NCI-H146 treated with DMSO at 0.1 percent for 48 hours (cell line): ENCODE measurements around the gene CDC42SE2.
"Not testable (repeated sequence)": the region's sequence is repeated elsewhere in the genome, so short reads cannot be mapped to it uniquely, and the experiment has no call there.

Source experiments
- DNase-seq: peaks from one replicate; lab custom pipeline; 2025; ENCODE audit not compliant: unreplicated experiment; lab: John Stamatoyannopoulos, UW

CDC42SE2 gene

DNA sequence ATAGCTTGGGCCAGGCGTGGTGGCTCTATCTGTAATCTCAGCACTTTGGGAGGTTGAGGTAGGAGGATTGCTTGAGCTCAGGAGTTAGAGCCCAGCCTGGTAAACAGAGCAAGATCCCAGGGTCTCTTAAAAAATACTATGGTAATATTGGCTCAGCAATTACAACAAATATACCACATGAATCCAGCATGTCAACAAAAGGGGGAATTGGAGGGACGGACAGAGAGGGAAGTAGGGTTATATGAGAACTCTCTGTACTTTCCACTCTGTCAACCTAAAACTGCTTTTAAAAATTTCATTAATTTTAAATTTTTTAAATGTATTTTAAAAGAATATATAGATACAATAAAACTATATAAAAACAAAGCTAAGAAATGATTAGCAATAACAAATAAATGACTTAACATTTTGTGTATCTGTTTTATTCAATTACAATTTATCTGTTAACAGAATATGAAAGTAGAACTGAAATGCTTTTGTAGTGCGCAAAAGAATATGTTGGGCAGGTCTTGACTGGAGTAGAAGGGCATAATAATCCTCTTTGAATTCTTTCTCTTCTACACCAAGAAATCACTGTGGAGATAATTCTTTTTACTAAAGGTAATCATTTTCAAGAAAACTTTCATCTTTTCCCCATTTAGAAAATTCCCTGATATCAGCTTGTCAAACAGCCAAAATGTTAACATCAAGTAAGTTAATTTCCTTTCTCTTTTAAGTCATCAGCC lies 12.9 kb upstream of the CDC42SE2 start:
- no peak for DNase-seq

DNA sequence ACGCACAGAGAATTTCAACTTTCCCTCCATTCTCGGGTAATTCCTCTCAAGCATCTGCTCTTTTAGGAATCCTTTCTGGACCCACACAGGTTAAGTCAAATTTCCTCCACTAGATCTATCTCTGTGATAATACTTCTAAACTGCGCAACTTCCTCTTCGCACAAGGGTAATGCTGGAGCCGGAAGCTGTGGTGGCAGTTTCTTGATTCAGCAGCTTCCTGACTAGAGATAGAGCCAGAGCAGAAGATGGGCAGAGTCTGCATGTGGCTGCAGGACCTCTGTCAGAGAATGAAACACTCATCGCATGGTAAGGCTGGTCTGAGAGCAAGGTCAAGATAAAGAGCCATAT lies 11.1 kb upstream of the CDC42SE2 start:
- DNase-seq = no peak

DNA sequence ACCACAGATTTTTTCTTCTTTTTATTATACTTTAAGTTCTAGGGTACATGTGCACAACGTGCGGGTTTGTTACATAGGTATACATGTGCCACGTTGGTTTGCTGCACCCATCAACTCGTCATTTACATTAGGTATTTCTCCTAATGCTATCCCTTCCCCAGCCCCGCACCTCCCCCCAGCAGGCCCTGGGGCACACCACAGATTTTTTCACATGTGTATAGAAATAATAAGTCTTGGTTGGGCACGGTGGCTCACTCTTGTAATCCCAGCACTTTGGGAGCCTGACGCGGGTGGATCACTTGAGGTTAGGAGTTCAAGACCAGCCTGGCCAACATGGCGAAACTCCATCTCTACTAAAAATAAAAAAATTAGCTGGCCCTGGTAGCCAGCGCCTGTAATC lies 9.8 kb upstream of the CDC42SE2 start:
- DNase-seq = not testable (repeated sequence)

DNA sequence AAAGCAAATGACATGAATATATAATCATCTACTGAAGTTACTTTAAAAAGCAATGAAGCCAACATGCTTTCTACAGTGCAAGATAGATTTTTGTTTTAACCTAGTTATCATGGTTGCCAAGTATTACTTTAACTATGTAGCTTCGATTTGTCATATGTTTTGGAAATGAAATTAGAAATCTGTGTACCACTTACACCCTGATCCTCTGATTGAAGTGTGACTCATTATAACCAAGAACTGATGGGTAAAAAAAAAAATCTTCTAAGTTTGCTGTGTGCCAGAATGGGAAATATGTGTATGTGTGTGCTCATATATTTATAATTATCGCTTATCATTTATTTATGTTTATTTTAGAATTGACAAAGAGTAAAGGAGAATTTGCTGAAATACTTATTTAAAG lies 9.1 kb upstream of the CDC42SE2 start:
- DNase-seq = no peak

DNA sequence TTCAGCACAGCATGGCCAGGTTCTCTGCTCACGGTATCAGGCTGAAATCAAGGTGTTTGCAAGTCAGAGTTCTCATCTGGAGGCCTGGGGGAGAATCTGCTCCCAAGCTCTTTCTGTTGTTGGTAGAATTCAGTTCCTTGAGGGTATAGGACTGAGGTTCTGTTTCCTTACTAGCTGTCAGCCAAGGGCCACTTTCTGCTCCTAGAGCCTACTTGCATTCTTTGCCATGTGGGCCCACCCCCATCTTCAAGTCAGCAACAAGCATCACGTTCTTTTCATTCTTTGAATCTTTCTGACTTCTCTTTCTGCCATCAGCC lies 7.4 kb upstream of the CDC42SE2 start:
- DNase-seq = no peak

DNA sequence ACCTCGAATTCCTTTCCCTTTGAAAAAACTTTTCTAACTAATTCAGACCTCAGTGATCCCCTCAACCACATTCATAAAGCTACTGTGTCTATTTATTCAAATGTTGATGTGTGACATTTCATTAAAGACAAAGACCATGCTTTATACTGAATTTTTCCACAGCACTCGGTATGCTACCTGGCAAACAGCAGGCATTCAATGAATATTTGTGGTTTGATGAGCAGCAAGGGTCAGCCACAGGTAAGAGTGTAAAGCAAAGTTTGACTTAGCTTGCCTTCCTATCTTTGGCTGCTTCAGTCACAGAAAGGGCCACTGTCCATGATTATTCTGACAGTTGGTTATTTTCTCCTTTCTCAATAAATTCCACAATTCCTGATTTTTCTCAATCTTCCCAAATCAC lies 5.1 kb upstream of the CDC42SE2 start:
- DNase-seq = no peak

DNA sequence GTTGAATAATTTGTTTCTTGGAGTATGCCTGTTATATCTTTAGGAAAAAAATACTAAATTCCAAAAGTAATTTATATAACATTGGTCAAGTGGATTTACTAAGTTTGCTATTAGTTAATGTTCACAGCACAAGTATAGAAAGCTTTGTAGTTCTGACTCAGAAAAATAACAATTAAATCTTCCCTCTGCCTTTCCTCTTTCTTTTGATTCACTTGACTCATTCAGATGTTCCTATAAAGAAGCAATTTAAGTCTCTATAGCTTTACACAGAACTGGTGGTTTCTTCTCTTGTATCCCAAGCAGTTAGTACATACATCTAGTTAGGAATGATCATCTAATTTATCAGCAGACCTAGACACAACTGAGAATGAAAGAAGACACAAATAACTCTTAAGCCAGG lies 4.5 kb upstream of the CDC42SE2 start:
- DNase-seq = no peak

DNA sequence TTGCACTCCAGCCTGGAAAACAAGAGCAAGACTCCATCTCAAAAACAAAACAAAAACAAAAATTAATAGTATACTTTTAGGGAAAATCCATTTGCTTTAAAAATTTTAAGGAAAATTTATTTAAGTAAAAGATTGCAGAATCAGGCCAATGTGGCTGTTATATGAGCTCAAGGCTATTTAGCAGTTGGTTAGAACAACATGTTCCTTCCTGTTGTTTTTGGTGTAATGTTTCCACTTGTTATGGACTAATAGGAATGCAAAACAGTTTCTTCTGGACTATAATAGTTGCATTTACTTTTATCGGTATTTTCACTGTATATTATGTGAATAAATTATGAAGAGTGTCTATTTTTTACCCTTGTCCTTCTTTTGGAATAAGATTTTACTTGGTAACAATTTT lies 3.0 kb upstream of the CDC42SE2 start:
- DNase-seq = no peak

DNA sequence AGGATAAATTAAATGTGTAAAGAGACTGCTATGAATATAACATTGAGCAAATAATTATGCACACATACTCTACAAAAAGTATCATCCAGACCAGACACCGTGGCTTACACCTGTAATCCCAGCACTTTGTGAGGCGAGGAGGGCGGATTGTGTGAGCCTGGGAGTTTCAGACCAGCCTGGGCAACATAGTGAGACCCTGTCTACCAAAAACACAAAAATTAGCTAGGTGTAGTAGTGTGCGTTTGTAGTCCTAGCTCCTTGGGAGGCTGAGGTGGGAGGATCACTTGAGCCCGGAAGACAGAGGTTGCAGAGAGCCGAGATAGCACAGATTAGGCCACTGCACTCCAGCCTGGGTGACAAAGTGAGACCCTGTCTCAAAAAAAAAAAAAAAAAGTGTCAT lies 2.4 kb upstream of the CDC42SE2 start:
- DNase-seq = no peak

DNA sequence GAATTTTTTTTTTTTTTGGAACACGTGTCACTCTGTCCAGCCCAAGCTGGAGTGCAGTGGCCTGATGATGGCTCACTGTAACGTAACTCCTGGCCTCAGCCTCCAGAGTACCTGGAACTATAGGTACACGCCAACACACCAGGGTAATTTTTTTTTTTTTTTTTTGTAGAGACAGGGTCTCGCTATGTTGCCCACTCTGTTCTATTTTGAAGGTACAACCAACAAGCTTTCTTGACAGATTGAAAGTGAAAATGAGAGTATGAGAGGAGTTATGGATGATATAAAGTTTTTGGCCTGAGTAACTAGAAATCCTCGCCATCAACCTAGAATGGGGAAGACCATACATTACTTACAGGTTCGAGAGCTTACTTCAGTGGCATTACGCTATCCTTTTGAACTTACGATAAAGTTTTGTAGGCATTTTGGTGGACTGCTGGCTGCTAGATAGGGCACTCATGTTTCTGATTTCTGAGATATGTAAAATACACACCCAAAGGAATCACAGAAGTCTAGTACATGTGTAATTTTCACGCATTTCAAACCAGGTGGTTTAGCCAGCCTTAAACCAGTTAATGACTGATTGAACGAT lies 806 bp upstream of the CDC42SE2 start:
- no peak for DNase-seq

DNA sequence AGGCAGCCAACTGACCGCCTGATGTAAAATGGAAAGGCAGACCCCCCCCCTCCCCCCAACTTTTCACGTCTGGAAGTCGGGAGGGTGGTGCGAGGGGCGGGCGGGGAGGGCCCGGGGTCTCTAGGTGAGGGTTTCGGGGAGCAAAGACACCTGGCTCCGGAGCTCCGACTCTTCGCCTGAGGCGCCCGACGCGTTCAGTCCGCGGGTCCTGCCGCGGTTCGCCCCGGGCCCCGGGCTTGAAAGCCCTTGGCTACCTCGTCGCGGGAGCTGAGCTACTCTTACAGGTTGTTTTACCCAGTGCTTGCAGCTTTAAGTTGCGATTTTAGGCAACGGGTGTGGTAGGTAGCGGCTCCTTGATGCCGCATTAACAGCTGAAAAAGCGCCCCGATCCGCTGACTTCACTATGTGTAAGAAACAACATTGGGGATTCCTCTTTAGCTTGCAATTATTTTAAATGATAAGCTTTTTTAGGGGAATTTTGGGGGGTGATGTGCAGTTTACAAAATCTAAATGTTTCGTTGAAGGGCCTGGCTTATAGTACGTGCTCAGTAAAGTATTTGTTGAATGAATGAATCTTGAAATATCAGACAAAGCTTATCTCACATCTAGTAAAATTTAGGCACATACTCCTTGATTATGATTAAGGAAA lies 722 bp downstream of the CDC42SE2 start:
- peak; percentile 11 for DNase-seq

DNA sequence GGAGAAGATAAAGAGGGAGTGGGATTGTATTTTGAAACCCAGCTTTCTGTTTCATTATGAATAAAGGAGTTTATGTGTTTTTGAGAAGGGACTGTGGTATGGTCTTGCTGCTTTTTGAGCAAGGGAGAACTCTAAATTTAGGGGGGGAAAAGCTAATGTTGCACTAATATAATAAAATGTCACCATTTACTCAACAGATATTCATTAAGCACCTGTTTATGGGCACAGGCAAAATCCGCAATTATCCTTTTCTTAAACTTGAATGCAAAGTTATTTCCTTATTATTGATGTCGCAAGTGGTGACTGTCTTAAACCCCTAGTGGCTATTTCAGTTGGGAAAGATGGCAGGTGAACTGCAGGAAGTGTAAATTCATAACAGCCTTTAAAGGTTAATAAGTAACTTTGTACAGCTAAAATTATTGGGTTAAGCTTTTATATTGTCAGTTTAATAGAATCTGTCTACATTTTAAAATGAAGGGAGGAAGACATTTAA lies 1.5 kb downstream of the CDC42SE2 start:
- peak; percentile 2 for DNase-seq

DNA sequence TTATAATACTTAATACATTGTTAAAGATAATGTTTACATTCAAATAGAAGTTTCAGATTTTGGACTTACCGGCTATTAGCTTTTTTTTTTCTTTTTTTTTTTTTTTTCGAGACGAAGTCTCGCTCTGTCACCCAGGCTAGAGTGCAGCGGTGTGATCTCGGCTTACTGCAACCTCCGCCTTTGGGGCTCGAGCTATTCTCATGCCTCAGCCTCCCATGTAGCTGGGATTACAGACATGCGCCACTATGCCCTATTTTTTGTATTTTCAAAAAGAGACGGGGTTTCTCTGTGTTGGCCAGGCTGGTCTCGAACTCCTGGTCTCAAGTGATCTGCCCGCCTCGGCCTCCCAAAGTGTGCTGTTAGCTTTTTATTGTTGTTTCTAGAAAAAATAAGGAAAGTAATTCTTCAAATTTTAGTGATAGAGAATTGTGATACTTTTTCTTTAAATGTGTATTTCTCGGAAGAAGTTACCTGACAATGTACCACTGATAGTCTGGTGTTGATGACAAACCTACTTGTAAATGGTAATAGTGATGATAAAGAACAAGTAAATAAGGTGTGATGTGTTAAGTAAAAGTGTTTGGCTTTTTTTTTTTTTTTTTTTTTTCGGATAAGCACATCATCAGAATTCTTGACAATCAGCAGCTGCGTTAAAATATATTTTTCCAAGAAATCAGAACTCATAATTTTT lies 2.7 kb downstream of the CDC42SE2 start:
- no peak for DNase-seq

DNA sequence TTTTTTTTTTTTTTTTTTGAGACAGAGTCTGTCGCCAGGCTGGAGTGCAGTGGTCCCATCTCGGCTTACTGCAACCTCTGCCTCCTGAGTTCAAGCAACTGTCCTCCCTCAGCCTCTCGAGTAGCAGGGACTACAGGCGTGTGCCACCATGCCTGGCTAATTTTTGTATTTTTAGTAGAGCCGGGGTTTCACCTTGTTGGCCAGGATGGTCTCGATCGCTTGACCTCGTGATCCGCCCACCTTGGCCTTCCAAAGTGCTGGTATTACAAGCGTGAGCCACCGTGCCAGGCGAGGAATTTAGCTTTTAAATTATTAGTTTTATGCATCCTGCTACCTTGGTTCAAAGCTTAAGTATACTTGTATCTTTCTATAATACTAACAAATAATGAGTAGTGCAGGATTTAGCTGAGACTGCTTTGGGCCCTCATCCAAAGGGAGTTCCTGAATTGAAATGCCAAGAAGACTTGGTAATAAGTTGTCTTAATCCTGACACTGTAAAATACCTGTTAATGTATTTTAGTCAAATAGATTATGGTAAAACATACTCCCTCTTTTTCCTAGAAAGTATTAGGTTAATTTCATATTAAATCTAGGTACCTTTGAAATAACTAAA lies 5.0 kb downstream of the CDC42SE2 start:
- no peak for DNase-seq

DNA sequence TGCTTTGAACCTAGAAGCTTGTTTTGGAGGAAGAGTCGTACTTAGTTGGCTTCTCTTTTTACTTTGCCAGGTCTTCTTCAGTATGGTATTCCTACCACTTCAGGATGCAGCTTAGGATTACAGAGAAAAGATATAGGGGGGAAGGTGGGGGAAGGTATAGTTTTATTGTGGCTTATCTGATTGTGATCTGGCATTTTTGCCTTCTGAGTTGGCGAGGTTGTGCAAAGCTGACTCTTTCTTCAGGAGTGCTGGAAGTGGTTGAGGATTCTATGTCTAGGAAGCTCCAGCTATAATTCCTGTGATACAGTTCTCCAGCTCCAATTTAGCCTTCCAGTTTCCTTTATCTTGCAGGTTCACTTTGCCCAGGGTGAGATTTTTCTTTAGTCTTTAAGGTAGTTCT lies 7.0 kb downstream of the CDC42SE2 start:
- no peak for DNase-seq

DNA sequence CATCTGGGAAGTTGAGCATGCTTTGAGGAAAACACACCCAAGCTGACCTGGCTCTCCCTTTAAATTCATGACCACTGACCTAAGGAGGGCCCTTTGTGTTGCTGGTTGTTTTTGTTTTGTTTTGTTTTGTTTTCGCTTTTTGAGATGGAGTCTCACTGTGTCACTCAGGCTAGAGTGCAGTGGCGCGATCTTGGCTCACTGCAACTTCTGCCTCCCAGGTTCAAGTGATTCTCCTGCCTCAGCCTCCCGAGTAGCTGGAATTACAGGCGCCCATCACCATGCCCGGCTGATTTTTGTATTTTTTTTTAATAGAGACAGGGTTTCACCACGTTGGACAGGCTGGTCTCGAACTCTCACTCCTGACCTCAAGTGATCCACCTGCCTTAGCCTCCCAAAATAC lies 8.0 kb downstream of the CDC42SE2 start:
- DNase-seq = not testable (repeated sequence)

DNA sequence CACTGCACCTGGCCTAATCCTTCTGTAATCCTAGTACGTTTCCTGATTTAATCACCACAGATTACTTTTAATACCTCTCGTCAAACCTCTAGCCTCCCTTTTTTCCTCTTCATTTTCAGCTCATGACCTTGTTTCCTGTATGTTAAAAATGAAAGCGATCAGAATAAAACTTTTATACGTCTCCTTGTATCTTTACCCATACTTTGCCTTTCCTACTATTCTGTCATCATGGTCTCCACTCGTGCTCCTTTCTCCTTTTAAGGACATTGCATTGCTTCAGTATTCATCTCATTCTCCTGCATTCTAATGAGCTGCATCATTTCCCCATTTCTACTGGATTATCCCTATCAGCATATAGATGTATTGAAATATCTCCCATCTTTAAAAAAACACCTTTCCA lies 8.5 kb downstream of the CDC42SE2 start:
- DNase-seq = no peak

DNA sequence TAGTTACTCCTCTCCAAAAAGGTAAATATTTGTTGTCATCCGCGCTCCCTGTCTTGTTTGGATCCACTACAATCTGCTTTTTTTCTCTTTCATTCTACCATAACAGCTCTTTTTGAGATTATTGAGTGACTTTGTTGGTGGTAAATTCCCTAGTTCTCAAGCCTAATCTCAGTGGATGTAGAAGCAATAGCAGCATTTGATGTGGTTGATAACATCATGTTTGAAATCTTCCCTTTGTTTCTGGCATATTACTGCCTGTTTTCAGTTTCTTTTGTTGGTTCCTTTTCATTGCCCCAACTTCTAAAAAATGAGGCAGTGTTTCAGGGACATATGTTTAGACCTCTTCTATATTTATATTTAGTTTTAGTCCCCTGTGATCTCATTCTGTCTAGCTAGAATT lies 8.9 kb downstream of the CDC42SE2 start:
- DNase-seq = no peak

DNA sequence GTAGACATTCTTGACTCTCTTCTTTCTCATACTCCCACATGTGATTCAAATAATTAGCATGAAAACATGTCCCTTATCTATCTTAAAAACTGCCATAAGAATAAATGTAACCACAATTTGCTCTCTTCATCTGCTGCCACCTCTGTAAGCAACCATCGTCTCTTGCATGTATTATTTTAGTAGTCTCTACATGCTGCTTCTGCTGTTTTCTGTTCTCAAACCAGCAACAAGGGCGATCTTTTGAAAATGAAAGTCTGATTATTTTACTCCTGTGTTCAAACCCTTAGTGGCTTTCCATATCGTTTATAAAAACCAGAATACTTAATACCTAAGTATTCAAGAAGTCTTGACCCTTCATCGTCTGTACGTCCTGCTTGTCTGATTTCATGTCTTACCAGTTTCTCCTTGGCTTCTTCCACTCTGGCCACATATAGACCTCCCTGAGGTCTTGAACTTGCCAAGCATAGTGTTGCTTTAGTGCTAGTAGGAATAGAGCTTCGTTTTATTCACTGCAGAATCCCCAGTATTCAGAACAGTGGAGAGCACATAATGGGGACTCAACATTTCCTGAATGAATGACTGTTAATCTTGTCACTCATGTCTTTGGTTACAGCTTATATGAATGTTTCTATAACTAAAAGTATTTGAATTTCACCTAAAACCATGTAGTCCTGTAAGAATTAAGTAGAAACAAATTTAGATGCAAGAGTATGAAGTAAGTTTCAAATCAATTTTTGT lies 10.6 kb downstream of the CDC42SE2 start:
- no peak for DNase-seq

DNA sequence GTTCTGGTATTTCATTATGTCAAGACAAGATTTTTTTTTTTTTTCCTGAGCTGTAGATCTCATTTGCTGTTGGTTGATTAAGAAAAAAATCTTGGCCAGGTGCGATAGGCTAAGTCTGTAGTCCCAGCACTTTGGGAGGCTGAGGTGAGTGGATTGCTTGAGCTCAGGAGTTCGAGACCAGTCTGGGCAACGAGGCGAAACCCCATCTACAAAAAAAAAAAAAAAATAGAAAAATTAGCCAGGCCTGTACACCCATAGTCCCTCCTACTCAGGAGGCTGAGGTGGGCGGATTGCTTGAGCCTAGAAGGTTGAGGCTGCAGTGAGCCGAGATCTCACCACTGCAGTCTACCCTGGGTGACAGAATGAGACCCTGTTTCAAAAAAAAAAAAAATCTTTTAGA lies 12.2 kb downstream of the CDC42SE2 start:
- DNase-seq = no peak

DNA sequence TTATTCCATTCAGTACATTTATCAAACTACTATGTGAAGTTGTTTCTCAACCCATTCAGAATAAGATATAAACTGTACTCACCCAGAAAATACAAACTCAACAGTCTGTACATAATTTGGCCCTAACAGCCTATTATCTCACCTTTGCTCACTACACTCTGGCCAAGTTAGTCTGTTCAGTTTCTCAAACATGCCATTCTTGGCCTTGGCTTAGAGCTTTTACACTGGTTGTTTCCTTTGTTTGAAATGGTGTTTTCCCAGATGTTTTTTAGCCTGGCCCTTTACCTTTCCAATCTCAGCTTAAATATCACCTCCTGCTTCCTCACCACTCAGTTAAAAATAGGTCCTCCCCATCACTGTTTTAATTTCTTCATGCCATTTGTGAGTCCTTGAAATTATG lies 13.6 kb downstream of the CDC42SE2 start:
- no peak for DNase-seq
